ENCODE data around the gene CHRM2. TPM values are rescaled to one million over a fixed set of nuclear protein-coding genes. Genes with fewer than 3 reads are reported as not detected.

Gene CHRM2
- total and polyA plus RNA-seq, 2 experiments from 2014 or later: 0.21 to 0.35 TPM

GRCh38 chr7:136950331-136950730, 81.9 kb downstream of the CHRM2 start:
- DNase-seq (ENCODE audit: low spot score): no peak
- H3K4me1 Mint-ChIP-seq: no peaks in the 10 kb centered on the region
- no peak overlapping the region for H3K4me3 Mint-ChIP-seq
- no peaks in the 10 kb centered on the region for H3K4me1 ChIP-seq (ENCODE audit: insufficient read depth)
- H3K36me3 ChIP-seq (ENCODE audit: insufficient read depth): no peaks in the 10 kb centered on the region
- H3K4me3 ChIP-seq: no peak overlapping the region
- no peak overlapping the region for H3K27ac ChIP-seq (ENCODE audit: low read depth)
- no peak for ATAC-seq
- no peaks in the 10 kb centered on the region for H3F3A ChIP-seq (replicated peaks; ENCODE audit: low read depth)
- no peaks in the 10 kb centered on the region for H4K20me1 ChIP-seq (replicated peaks; ENCODE audit: insufficient read depth)
- H2AFZ ChIP-seq: no peak overlapping the region
- H3K36me3 Mint-ChIP-seq (ENCODE audit: low read depth): no peaks in the 10 kb centered on the region
- H3K9me2 ChIP-seq (ENCODE audit: insufficient read depth): no peaks in the 10 kb centered on the region
- no peaks in the 10 kb centered on the region for H3K27me3 Mint-ChIP-seq (ENCODE audit: insufficient read depth, low read depth, poor library complexity)
- no peak for TF ChIP-seq NANOG (IDR thresholded peaks at IDR 0.05; ENCODE audit: borderline replicate concordance)
- TF ChIP-seq STAT1 (IDR thresholded peaks at IDR 0.05; ENCODE audit: unreplicated experiment): no peak
- no peak for TF ChIP-seq EZH2phosphoT487 (IDR thresholded peaks at IDR 0.05; ENCODE audit: unreplicated experiment)
- TF ChIP-seq, protein P1, sequence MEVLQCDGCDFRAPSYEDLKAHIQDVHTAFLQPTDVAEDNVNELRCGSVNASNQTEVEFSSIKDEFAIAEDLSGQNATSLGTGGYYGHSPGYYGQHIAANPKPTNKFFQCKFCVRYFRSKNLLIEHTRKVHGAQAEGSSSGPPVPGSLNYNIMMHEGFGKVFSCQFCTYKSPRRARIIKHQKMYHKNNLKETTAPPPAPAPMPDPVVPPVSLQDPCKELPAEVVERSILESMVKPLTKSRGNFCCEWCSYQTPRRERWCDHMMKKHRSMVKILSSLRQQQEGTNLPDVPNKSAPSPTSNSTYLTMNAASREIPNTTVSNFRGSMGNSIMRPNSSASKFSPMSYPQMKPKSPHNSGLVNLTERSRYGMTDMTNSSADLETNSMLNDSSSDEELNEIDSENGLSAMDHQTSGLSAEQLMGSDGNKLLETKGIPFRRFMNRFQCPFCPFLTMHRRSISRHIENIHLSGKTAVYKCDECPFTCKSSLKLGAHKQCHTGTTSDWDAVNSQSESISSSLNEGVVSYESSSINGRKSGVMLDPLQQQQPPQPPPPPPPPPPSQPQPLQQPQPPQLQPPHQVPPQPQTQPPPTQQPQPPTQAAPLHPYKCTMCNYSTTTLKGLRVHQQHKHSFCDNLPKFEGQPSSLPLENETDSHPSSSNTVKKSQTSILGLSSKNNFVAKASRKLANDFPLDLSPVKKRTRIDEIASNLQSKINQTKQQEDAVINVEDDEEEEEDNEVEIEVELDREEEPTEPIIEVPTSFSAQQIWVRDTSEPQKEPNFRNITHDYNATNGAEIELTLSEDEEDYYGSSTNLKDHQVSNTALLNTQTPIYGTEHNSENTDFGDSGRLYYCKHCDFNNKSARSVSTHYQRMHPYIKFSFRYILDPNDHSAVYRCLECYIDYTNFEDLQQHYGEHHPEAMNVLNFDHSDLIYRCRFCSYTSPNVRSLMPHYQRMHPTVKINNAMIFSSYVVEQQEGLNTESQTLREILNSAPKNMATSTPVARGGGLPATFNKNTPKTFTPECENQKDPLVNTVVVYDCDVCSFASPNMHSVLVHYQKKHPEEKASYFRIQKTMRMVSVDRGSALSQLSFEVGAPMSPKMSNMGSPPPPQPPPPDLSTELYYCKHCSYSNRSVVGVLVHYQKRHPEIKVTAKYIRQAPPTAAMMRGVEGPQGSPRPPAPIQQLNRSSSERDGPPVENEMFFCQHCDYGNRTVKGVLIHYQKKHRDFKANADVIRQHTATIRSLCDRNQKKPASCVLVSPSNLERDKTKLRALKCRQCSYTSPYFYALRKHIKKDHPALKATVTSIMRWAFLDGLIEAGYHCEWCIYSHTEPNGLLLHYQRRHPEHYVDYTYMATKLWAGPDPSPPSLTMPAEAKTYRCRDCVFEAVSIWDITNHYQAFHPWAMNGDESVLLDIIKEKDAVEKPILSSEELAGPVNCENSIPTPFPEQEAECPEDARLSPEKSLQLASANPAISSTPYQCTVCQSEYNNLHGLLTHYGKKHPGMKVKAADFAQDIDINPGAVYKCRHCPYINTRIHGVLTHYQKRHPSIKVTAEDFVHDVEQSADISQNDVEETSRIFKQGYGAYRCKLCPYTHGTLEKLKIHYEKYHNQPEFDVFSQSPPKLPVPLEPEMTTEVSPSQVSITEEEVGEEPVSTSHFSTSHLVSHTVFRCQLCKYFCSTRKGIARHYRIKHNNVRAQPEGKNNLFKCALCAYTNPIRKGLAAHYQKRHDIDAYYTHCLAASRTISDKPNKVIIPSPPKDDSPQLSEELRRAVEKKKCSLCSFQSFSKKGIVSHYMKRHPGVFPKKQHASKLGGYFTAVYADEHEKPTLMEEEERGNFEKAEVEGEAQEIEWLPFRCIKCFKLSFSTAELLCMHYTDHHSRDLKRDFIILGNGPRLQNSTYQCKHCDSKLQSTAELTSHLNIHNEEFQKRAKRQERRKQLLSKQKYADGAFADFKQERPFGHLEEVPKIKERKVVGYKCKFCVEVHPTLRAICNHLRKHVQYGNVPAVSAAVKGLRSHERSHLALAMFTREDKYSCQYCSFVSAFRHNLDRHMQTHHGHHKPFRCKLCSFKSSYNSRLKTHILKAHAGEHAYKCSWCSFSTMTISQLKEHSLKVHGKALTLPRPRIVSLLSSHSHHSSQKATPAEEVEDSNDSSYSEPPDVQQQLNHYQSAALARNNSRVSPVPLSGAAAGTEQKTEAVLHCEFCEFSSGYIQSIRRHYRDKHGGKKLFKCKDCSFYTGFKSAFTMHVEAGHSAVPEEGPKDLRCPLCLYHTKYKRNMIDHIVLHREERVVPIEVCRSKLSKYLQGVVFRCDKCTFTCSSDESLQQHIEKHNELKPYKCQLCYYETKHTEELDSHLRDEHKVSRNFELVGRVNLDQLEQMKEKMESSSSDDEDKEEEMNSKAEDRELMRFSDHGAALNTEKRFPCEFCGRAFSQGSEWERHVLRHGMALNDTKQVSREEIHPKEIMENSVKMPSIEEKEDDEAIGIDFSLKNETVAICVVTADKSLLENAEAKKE (CRISPR knock-in tag; IDR thresholded peaks at IDR 0.05): no peak
- TF ChIP-seq REST (IDR thresholded peaks at IDR 0.05; ENCODE audit: unreplicated experiment): no peak
- TF ChIP-seq ZNF331 (CRISPR knock-in tag; IDR thresholded peaks at IDR 0.05; ENCODE audit: low read depth): no peak
- TF ChIP-seq ETS1 (IDR thresholded peaks at IDR 0.05): no peak
- H3K4me2 ChIP-seq: no peak overlapping the region
- H3K27ac Mint-ChIP-seq: no peak overlapping the region
- no peaks in the 10 kb centered on the region for H3K9me3 Mint-ChIP-seq
- H3K27me3 ChIP-seq (ENCODE audit: insufficient read depth): no peaks in the 10 kb centered on the region
- H3K79me2 ChIP-seq (replicated peaks; ENCODE audit: insufficient read depth): no peaks in the 10 kb centered on the region
